GM21381 (cell line): ENCODE measurements around the gene TOPBP1.
"Not testable (repeated sequence)": the region's sequence is repeated elsewhere in the genome, so short reads cannot be mapped to it uniquely, and the experiment has no call there.

Source experiments
- ATAC-seq: cut with Tn5 transposase; IDR thresholded peaks from one replicate; pipeline ENCODE4 v1.9.1; 2021; ENCODE audit warnings: mild to moderate bottlenecking, moderate library complexity; ENCODE audit not compliant: unreplicated experiment

The TOPBP1 gene

GRCh38 chr3:133573629-133574194, 88.0 kb downstream of the TOPBP1 start, which contains the start of gene CDV3:
Gene CDV3 (plus strand): TSS chr3:133573686. CDS start chr3:133574045, 359 bp downstream.
- peak; percentile 21 for ATAC-seq

GRCh38 chr3:133573054-133573628, 88.6 kb downstream of the TOPBP1 start:
- ATAC-seq, result peak; percentile 78

DNA sequence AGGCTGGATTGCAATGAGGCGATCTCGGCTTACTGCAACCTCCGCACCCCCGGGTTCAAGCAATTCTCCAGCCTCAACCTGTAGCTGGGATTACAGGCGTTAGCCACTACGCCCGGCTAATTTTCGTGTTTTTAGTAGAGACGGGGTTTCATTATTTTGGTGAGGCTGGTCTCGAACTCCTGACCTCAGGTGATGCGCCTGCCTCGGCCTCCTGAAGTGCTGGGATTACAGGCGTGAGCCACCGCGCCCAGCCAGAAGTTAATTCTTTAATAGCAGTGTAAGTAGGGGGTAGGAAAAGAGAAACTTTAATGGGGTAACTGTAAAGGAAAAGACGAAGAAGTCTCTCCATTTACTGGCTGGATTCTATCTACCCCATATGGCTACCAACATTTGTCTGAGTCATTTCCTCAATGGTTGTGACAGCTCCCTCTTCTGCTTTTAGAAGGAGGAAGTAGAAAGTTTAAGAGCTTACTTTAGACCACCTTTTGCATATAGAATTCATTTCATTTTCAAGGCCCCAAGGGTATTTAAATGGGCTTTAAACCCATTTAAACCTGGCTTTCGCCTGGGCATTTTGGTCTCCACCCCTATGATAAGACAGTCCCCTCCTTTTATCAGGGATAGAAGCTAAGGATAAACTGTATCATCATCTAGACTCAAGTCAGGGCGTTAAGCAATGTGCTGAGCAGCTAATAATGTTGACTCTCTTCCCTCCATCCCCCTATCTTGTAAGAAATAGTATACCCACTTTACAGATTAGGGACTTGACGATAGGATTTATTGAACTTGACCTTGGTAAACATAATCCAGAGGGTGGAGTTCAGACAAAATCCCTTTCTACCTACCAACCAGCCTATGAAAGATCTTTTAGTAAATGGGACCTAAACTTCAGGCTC, 89.3 kb downstream of the TOPBP1 start:
- ATAC-seq, result no peak

DNA sequence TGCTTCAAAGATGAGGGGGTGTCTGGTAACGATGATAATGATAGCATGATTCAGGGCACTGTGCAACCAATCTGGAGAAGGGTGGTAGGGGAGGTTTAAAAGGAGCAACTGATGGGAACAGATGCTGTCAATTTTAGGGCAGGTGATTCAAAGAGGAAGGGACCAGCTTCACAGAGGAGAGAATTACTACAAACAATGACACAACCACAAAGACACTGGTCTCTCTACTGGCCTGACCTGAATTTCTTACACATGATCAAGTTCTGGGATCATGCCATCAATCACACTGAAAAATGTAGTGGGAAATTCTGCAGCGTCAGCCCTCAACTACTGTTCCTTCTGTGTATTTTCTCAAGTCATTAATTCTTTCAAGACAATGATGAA, 90.8 kb downstream of the TOPBP1 start:
- ATAC-seq, result no peak

GRCh38 chr3:133570139-133570936, 91.4 kb downstream of the TOPBP1 start:
- no peak for ATAC-seq

GRCh38 chr3:133568294-133569014, 93.3 kb downstream of the TOPBP1 start:
- ATAC-seq, result no peak

DNA sequence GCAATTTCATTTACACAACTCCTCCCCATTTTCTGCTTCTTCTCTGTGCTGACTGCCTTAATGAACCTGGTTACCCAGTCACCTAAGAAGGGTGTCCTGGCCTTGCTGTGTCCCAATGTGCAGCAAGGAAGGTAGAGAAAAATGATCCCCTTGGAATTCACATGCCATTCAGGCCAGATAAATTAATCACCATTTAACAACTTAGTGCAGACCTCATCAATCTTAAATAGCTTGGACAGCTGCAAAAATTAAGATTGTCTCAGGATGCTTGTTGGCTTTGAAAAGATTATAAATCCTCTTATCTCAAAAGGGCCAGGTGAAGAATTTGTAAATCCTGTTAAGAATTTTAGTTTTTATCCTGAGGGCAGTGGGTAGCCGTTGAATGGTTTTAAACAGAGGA, 97.9 kb downstream of the TOPBP1 start:
- ATAC-seq, result no peak

- no peak for ATAC-seq
These were observed 98.6 kb downstream of the TOPBP1 start for GRCh38 chr3:133563186-133563591.

DNA sequence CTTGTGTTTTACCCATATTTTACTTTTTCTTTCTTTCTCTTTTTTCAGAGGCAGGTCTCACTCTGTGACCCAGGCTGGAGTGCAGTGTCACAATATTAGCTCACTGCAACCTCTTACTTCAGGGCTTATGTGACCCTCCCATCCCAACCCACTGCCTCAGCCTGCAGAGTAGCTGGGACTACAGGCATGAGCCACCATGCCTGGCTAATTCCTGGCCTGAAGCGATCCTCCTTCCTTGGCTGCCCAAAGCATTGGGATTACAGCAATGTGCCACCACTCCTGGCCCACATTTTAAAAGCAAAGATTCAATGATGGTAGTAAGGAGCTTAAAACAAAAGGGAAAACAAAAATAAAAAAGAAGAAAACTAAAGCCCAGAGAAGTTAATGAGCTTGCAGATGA, 99.4 kb downstream of the TOPBP1 start:
- ATAC-seq, result no peak

DNA sequence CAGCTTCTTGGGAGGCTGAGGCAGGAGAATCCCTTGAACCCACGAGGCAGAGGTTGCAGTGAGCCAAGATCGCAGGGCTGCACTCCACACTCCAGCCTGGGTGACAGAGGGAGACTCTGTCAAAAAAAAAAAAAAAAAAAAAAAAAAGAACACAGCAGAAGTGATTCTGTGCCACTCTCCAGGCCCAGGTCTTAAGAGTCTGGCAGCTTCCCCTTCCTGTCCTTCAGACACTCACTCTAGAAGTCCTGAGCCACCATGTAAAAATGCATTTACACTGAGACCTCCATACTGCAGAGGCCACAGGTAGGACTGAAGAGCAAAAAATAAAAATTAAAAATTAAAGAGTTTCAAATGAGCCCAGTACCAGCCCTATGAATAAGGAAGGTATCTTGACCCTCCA, 100.1 kb downstream of the TOPBP1 start:
- no peak for ATAC-seq

GRCh38 chr3:133551589-133551988, 110.2 kb downstream of the TOPBP1 start:
- ATAC-seq, result not testable (repeated sequence)
